Adrenal gland (tissue), 12 donors: ENCODE measurements around the gene IFNG. TPM values are rescaled to one million over a fixed set of nuclear protein-coding genes. Genes with fewer than 3 reads are reported as not detected.
"Not testable (repeated sequence)": the region's sequence is repeated elsewhere in the genome, so short reads cannot be mapped to it uniquely, and the experiment has no call there.

ENCODE experiments used
- DNase-seq, 7 donors: peaks; one replicate each; pipeline ENCODE4 v3.0.0-alpha.2; 2019 to 2020
- H3K27ac ChIP-seq, 5 donors: fragments of 200-600 bp; sonication (generic) in 4 of 5; 1 replicate in 3 of 5; 2 replicates in 2 of 5; pipeline versions ENCODE4 v1.5.1 to v1.8.0; 2016 to 2020; ENCODE audit warnings: mild to moderate bottlenecking in 1 of 5
- H3K27me3 ChIP-seq: fragments of 200-600 bp; 2 replicates; pipeline ENCODE4 v1.8.0; 2021
- H3K36me3 ChIP-seq, 2 donors: fragments of 200-600 bp; replicated peaks in 1 of 2; 1 replicate in 1 of 2; 2 replicates in 1 of 2; pipeline versions ENCODE4 v1.5.1 to v1.8.0; 2018 to 2022
- H3K4me1 ChIP-seq, 2 donors: fragments of 200-600 bp; replicated peaks in 1 of 2; 1 replicate in 1 of 2; 2 replicates in 1 of 2; pipeline versions ENCODE4 v1.5.1 to v1.8.0; 2018 to 2021
- H3K4me3 ChIP-seq, 4 donors: fragments of 200-600 bp; sonication (generic) in 3 of 4; one replicate each; pipeline ENCODE4 v1.5.1; 2016 to 2018
- H3K9me3 ChIP-seq, 3 donors: fragments of 200-600 bp; sonication (generic) in 1 of 3; replicated peaks in 1 of 3; 1 replicate in 2 of 3; 2 replicates in 1 of 3; pipeline versions ENCODE4 v1.5.1 to v1.8.0; 2016 to 2021
- POLR2A ChIP-seq, 2 donors: fragments of 450-650 bp; IDR thresholded peaks; one replicate each; pipeline ENCODE4 v1.6.1; 2017; ENCODE audit warnings: antibody characterized with exemption in 2 of 2, mild to moderate bottlenecking in 2 of 2, moderate library complexity in 1 of 2
- WGBS, 4 donors: extraction: QIAGEN DNeasy Blood & Tissue Kit in 2 of 4; methylation state at CpG; one replicate each; pipeline versions ENCODE4 v1.1.5 to v1.1.7; 2013 to 2017; 5-methylcytosine and 5-hydroxymethylcytosine counted together
- intact Hi-C, 2 donors: fragments of 100-400 bp; cut with DNase I; formaldehyde crosslinking; loops; one replicate each; pipeline versions ENCODE4 v1.14.1 to v1.15.0; 2022 to 2023
- polyA plus RNA-seq, 3 donors: library from polyadenylated mRNA; stranded (reverse); fragments of 200-250 nt in 2 of 3; fragments of 350-450 nt in 1 of 3; fragmentation: Illumina TruSeq in 1 of 3; extraction: RNeasy Lipid Tissue Mini Kit (QIAGEN cat#74804) in 1 of 3; gene quantifications; one replicate each; pipeline ENCODE4 v1.2.3, GENCODE V29; 2013 to 2014
- total RNA-seq, 9 donors: library from RNA; depleted of rRNA in 4 of 9; stranded (reverse); fragments of >200 nt in 4 of 9; fragments of 120-200 nt in 1 of 9; fragmentation: NEBNext Ultra II Directional in 1 of 9; extraction: Animal tissue kit (Norgen Biotek cat#: 25700) in 1 of 9; gene quantifications; one replicate each; pipeline versions ENCODE4 v1.1.0 to v1.2.4, GENCODE V29; 2013 to 2023
- TF ChIP-seq, protein P1 (sequence below), 6 experiments: fragments of 450-650 bp in 4 of 6; fragments of 200-600 bp in 2 of 6; sonication (generic) in 1 of 6; IDR thresholded peaks; 1 replicate in 5 of 6; 2 replicates in 1 of 6; pipeline versions ENCODE4 v1.5.1 to v1.8.0; 2016 to 2021; ENCODE audit warnings: antibody characterized with exemption in 6 of 6, mild to moderate bottlenecking in 2 of 6, moderate library complexity in 1 of 6
- donor health status: healthy with polysubstance abuse.
- donor health status: Bipolar disorder and iron deficiency.
- donor health status: DM: yes; HTN: yes; CAD: no.
- donor health status: DM: no; HTN: no; CAD: no.
- donor health status: DM: no; HTN: no; CAD: no.
- donor health status: DM: yes; HTN: yes; CAD: no.

Gene IFNG
- total and polyA plus RNA-seq, 12 donors = 0.29 to 0.47 (median 0.46) TPM; not detected in 9

DNA sequence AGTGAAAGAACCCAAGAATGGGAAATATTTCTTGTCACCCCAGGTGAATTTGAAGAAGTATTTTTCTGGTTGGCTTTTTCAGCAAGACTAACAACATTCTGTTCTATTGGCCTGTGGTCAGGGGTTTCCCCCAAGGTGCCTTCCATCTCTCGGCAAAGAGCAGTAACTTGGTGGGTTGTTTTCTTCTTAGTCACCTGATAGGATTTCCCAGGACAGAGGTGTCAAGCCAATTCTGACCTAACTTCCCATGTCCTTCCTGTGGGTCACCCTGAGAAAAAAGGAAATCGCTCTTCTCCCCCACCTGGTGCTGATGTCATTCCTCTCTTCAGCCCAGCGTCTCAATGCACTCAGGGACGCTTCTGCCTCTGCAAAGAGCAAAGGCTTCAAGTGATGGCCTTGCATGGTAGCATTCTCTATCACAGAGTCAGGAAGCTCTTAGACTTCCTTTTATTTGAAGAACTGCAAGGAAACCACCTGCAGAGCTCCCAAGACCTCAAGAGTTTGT is 16.1 kb upstream of the IFNG start:
- TF ChIP-seq, protein P1, sequence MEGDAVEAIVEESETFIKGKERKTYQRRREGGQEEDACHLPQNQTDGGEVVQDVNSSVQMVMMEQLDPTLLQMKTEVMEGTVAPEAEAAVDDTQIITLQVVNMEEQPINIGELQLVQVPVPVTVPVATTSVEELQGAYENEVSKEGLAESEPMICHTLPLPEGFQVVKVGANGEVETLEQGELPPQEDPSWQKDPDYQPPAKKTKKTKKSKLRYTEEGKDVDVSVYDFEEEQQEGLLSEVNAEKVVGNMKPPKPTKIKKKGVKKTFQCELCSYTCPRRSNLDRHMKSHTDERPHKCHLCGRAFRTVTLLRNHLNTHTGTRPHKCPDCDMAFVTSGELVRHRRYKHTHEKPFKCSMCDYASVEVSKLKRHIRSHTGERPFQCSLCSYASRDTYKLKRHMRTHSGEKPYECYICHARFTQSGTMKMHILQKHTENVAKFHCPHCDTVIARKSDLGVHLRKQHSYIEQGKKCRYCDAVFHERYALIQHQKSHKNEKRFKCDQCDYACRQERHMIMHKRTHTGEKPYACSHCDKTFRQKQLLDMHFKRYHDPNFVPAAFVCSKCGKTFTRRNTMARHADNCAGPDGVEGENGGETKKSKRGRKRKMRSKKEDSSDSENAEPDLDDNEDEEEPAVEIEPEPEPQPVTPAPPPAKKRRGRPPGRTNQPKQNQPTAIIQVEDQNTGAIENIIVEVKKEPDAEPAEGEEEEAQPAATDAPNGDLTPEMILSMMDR (IDR thresholded peaks at IDR 0.05) = no peak
- no peak for TF ChIP-seq POLR2A (IDR thresholded peaks at IDR 0.05)
- Histone ChIP-seq H3K4me3 (no peak overlapping the region), H3K27ac (no peak overlapping the region), H3K27me3 (no peaks in the 10 kb centered on the region), H3K4me1 (no peaks in the 10 kb centered on the region), H3K36me3 (no peaks in the 10 kb centered on the region), H3K9me3 (no peaks in the 10 kb centered on the region)
- 46 to 65% (median 57%) methylated on average over 4 of the region's 4 CpGs for WGBS, 4 donors
- intact Hi-C loops = no loop called here
- DNase-seq = no peak

DNA sequence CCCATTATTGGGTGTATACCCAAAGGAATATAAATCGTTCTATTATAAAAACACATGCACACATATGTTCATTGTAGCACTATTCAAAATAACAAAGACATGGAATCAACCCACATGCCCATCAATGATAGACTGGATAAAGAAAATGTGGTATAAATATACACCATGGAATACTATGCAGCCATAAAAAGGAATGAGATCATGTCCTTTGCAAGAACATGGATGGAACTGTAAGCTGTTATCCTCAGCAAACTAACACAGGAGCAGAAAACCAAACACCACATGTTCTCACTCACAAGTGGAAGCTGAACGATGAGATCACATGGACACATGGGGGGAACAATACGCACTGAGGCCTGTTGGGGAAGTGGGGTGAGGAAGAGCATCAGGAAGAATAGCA is 15.2 kb upstream of the IFNG start:
- intact Hi-C loops, DNase-seq, H3K9me3 ChIP-seq, H3K36me3 ChIP-seq, H3K4me3 ChIP-seq, H3K27ac ChIP-seq, H3K27me3 ChIP-seq, H3K4me1 ChIP-seq: not testable (repeated sequence)
- WGBS, 4 donors = 83 to 94% (median 90%) methylated on average over 3 of the region's 3 CpGs

DNA sequence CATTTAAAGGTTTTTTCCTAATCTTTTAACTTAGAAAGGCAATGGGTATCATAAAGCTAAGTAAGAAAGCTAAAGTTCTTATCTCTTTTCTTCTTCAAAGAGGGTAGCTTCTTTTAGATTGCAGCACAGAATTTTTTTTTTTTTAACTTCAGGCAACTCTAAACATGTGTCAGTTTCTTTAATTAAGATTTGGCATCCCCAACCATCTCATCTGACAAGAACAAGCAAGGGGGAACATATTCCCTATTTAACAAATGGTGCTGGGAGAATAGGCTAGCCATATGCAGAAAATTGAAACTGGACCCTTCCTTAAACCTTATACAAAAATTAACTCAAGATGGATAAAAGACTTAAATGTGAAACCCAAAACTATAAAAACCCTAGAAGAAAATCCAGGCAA is 14.3 kb upstream of the IFNG start:
- H3K9me3 ChIP-seq = no peaks in the 10 kb centered on the region
- H3K4me1 ChIP-seq = no peaks in the 10 kb centered on the region
- no peak for DNase-seq
- H3K4me3 ChIP-seq = no peak overlapping the region
- TF ChIP-seq, protein P1 (IDR thresholded peaks at IDR 0.05) = no peak
- no peak for TF ChIP-seq POLR2A (IDR thresholded peaks at IDR 0.05)
- H3K36me3 ChIP-seq = no peaks in the 10 kb centered on the region
- H3K27ac ChIP-seq = no peak overlapping the region
- no peaks in the 10 kb centered on the region for H3K27me3 ChIP-seq
- intact Hi-C loops = no loop called here

DNA sequence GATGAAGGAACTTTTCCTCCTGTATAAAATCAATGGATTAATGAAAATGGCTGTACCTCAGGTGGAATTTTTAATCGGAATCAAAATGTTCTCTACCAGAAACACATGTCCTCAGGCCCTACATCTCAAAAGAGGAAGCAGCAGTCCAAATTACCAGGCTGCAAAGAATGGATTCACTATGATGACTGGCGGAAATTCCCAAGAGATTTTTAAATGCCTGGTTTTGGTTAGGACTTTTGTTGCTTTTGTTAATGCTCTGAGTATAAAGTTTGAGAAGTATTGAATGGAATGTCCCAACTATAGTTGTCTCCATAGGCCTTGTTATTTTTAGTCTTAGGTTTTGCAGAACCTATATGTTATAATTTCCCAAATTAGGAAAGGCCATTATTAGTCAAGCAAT is 11.2 kb upstream of the IFNG start:
- intact Hi-C loops = no loop called here
- no peaks in the 10 kb centered on the region for H3K36me3 ChIP-seq
- DNase-seq = no peak
- no peak overlapping the region for H3K4me3 ChIP-seq
- no peaks in the 10 kb centered on the region for H3K4me1 ChIP-seq
- TF ChIP-seq, protein P1 (IDR thresholded peaks at IDR 0.05) = no peak
- no peak for TF ChIP-seq POLR2A (IDR thresholded peaks at IDR 0.05)
- H3K9me3 ChIP-seq = no peaks in the 10 kb centered on the region
- no peak overlapping the region for H3K27ac ChIP-seq
- 78 to 91% (median 87%) methylated on average over 2 of the region's 2 CpGs for WGBS, 4 donors
- no peaks in the 10 kb centered on the region for H3K27me3 ChIP-seq

DNA sequence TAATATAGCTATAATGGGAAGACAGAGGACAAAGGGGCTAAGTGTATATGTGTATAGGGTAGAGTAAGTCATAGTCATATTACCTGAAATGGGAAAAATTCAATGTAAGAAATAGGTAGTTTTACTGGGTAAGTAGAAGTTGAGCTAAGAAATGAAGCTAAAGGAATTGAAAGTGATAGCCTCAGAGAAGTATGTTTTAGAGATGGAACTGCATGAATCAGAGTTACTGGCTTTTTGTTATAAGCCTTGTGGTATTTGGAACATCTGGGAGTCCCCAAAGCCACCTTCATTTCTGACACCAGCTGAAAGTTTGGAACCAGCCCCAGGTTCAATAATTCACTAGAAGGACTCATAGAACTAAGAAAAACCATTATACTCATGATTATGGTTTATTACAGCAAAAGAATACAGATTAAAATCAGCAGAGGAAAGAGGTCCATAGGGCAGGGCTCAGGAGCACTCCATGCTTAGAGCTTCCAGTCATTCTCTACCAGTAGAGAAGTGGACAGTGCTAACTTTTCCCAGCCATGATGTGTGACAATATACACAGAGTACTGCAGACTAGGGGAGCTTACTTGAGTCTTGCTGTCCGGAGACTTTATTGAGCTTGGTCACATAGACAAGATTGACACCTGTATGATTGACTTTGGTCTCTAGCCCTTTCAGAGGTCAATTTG is 9.8 kb upstream of the IFNG start:
- TF ChIP-seq, protein P1 (IDR thresholded peaks at IDR 0.05) = no peak
- TF ChIP-seq POLR2A (IDR thresholded peaks at IDR 0.05) = no peak
- Histone ChIP-seq H3K4me3 (no peak overlapping the region), H3K27me3 (no peaks in the 10 kb centered on the region), H3K27ac (no peak overlapping the region), H3K36me3 (no peaks in the 10 kb centered on the region), H3K4me1 (no peaks in the 10 kb centered on the region), H3K9me3 (no peaks in the 10 kb centered on the region)
- DNase-seq = no peak
- WGBS, 4 donors = 92 to 100% (median 98%) methylated on average over 1 of the region's 1 CpG
- intact Hi-C loops = no loop called here
